Caco-2 (cell line): ENCODE data around the gene KLHL13. TPM values are rescaled to one million over a fixed set of nuclear protein-coding genes. Genes with fewer than 3 reads are reported as not detected.

Source experiments
- BruUV-seq: library from RNA; stranded (reverse); fragments of 400-500 nt; replicated peaks from 2 replicates; lab custom pipeline; 2021; lab: Mats Ljungman, UMichigan
- CTCF ChIA-PET: fragments of 300-600 bp; sonication (Branson Sonifier 250); formaldehyde crosslinking; loops from one replicate; lab custom pipeline; 2022; ENCODE audit warnings: antibody characterized with exemption; lab: Charles Lee
- POLR2A ChIA-PET: fragments of 300-600 bp; sonication (Branson Sonifier 250); formaldehyde crosslinking; loops from one replicate; lab custom pipeline; 2022; ENCODE audit warnings: antibody characterized with exemption; lab: Charles Lee
- DNase-seq, 2 experiments: peaks; one replicate each; pipeline versions ENCODE4 v3.0.0 to v3.0.0-alpha.2; 2020 to 2022
- H3K27me3 ChIP-seq: replicated peaks from 2 replicates; pipeline ENCODE4 v1.6.0; 2011; ENCODE audit warnings: low read length; ENCODE audit not compliant: control insufficient read depth, insufficient read depth
- H3K36me3 ChIP-seq: 2 replicates; pipeline ENCODE4 v1.5.1; 2011; ENCODE audit warnings: low read length; ENCODE audit not compliant: control insufficient read depth, insufficient read depth
- H3K4me1 ChIP-seq: fragments of 250-450 bp; sonication (Bioruptor Pico); 2 replicates; pipeline ENCODE4 v1.5.1; 2020; ENCODE audit warnings: mild to moderate bottlenecking
- H3K4me3 ChIP-seq: 2 replicates; pipeline ENCODE4 v1.5.1; 2011; ENCODE audit warnings: low read depth, mild to moderate bottlenecking, control low read depth, low read length
- H3K9me3 ChIP-seq: fragments of 250-450 bp; sonication (Bioruptor Pico); 2 replicates; pipeline ENCODE4 v1.5.1; 2020; ENCODE audit warnings: mild to moderate bottlenecking, moderate library complexity
- H3K27ac Mint-ChIP-seq: one replicate; pipeline ENCODE4 v1.8.0; 2022; ENCODE audit warnings: mixed read lengths; ENCODE audit not compliant: unreplicated experiment
- H3K27me3 Mint-ChIP-seq: one replicate; pipeline ENCODE4 v1.8.0; 2022; ENCODE audit warnings: mixed read lengths; ENCODE audit not compliant: insufficient read depth, unreplicated experiment
- H3K36me3 Mint-ChIP-seq: one replicate; pipeline ENCODE4 v1.8.0; 2022; ENCODE audit warnings: mild to moderate bottlenecking, mixed read lengths; ENCODE audit not compliant: insufficient read depth, unreplicated experiment
- H3K4me1 Mint-ChIP-seq: one replicate; pipeline ENCODE4 v1.8.0; 2022; ENCODE audit warnings: low read depth, mixed read lengths; ENCODE audit not compliant: unreplicated experiment
- H3K4me3 Mint-ChIP-seq: one replicate; pipeline ENCODE4 v1.8.0; 2022; ENCODE audit warnings: mild to moderate bottlenecking, moderate library complexity, mixed read lengths; ENCODE audit not compliant: unreplicated experiment
- H3K9me3 Mint-ChIP-seq: one replicate; pipeline ENCODE4 v1.8.0; 2022; ENCODE audit warnings: mixed read lengths; ENCODE audit not compliant: unreplicated experiment
- intact Hi-C: fragments of 100-400 bp; cut with micrococcal nuclease; formaldehyde crosslinking; loops from one replicate; pipeline ENCODE4 v1.10.0; 2022; ENCODE audit not compliant: unreplicated experiment
- total RNA-seq: library from RNA; stranded (reverse); gene quantifications from 2 replicates; pipeline ENCODE4 v1.2.3, GENCODE V29; 2022
- TF ChIP-seq, protein P1 (sequence below), 2 experiments: fragments of 200-600 bp in 1 of 2; IDR thresholded peaks; 1 replicate in 1 of 2; 2 replicates in 1 of 2; pipeline versions ENCODE4 v1.5.1 to v1.8.0; 2011 to 2022; ENCODE audit warnings: antibody characterized with exemption in 1 of 2, control low read depth in 1 of 2, inconsistent platforms in 1 of 2, low read depth in 1 of 2, low read length in 1 of 2, mild to moderate bottlenecking in 1 of 2, moderate library complexity in 1 of 2; ENCODE audit not compliant: insufficient read depth in 1 of 2, severe bottlenecking in 1 of 2, unreplicated experiment in 1 of 2

The KLHL13 gene
- total RNA-seq, 1 experiment from 2014 or later = 9.1 TPM

DNA sequence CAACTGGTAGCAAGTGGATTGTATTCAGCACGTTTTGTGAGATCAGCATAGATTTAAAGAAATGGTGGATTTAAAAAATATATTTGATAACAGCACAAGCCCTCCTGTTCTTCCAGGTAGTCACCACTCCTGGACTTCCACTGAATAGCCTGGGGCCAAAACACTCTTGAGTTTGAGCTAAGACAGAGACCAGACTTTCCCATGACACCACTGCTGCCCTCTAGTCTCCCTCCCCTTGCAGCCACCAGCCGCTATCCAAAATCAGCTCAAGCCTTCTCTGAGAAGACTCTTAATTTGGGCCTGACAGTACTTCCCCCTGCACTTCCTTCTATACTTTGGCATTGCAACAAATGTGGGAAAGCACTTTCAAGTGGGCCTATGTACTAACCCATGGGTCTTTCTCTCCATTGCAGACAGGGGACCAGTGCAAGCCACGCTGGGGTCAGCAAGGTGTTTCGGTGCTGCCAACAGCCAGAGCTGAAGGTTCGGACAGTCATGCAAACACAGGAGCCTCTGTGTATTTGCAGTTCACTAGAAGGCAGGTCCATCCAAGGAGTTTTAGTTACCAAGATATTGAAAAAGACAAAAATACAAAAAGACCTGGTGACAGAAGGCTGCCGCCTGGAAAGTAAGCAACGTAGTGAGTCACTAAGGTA lies 40.5 kb upstream of the KLHL13 start:
- intact Hi-C loops = loop anchor here (2.0 kb wide), 2 partner anchors 14 to 40 kb away; partner anchors contain the start of gene KLHL13
- peak overlapping the region; percentile 84 for H3K27ac Mint-ChIP-seq
- TF ChIP-seq, protein P1, sequence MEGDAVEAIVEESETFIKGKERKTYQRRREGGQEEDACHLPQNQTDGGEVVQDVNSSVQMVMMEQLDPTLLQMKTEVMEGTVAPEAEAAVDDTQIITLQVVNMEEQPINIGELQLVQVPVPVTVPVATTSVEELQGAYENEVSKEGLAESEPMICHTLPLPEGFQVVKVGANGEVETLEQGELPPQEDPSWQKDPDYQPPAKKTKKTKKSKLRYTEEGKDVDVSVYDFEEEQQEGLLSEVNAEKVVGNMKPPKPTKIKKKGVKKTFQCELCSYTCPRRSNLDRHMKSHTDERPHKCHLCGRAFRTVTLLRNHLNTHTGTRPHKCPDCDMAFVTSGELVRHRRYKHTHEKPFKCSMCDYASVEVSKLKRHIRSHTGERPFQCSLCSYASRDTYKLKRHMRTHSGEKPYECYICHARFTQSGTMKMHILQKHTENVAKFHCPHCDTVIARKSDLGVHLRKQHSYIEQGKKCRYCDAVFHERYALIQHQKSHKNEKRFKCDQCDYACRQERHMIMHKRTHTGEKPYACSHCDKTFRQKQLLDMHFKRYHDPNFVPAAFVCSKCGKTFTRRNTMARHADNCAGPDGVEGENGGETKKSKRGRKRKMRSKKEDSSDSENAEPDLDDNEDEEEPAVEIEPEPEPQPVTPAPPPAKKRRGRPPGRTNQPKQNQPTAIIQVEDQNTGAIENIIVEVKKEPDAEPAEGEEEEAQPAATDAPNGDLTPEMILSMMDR (IDR thresholded peaks at IDR 0.05; ENCODE audit: insufficient read depth in 1 of 2, low read depth in 1 of 2, low read length in 1 of 2, severe bottlenecking in 1 of 2, unreplicated experiment in 1 of 2) = no peak
- H3K27me3 Mint-ChIP-seq = no peaks in the 10 kb centered on the region
- H3K9me3 ChIP-seq = no peaks in the 10 kb centered on the region
- H3K9me3 Mint-ChIP-seq = no peaks in the 10 kb centered on the region
- BruUV-seq = no TSS peak
- peaks cover 19% of the 10 kb centered on the region for H3K4me1 ChIP-seq
- H3K27me3 ChIP-seq = no peaks in the 10 kb centered on the region
- no peaks in the 10 kb centered on the region for H3K36me3 Mint-ChIP-seq
- no peak overlapping the region for H3K4me3 ChIP-seq
- H3K4me3 Mint-ChIP-seq = no peak overlapping the region
- POLR2A ChIA-PET = no interaction called here
- CTCF ChIA-PET = no interaction called here
- H3K4me1 Mint-ChIP-seq = peaks cover 14% of the 10 kb centered on the region
- H3K36me3 ChIP-seq = no peaks in the 10 kb centered on the region
- DNase-seq = peak in 1 of 2 experiments; percentile 32

DNA sequence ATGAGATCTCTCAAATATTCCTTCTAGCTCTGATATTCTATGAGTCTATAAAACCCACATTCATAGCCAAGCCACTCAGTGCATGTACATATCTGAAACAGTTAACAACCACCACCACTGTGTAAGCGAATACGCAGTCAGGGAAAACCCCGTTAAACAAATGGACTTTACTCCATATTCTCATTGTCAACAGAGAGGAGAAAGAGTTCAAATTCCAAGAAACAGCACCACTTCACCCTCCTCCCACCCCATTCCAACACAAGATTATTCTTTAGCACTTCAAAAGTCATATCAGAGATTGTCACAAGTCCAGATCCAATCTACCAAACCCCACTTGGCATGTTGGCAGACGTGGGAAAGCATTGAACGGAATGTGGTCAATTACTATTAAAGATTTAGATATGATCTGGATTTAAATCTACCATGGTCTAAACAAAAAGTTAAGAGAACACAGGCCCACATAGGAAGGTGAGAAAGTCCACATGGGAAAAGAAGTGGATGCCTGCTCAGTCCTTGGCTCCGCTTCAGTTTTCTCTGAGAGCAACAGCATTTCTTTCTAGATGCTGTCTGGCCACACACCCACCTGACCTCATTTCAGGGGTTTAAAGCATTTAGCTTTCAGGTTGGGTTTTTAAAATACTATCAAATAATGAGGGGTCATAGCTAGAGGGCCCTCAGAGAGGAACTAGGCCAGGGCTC lies 39.8 kb upstream of the KLHL13 start:
- no peak overlapping the region for H3K4me3 ChIP-seq
- TF ChIP-seq, protein P1 (IDR thresholded peaks at IDR 0.05; ENCODE audit: insufficient read depth in 1 of 2, low read depth in 1 of 2, low read length in 1 of 2, severe bottlenecking in 1 of 2, unreplicated experiment in 1 of 2) = no peak
- DNase-seq = peak; percentile 37 to 39
- Mint-ChIP-seq H3K4me1 (peaks cover 14% of the 10 kb centered on the region), H3K36me3 (no peaks in the 10 kb centered on the region), H3K9me3 (no peaks in the 10 kb centered on the region), H3K27ac (peak overlapping the region; percentile 84), H3K27me3 (no peaks in the 10 kb centered on the region), H3K4me3 (peak overlapping the region; percentile 22)
- H3K36me3 ChIP-seq = no peaks in the 10 kb centered on the region
- intact Hi-C loops = loop anchor here (2.0 kb wide), 2 partner anchors 14 to 40 kb away; partner anchors contain the start of gene KLHL13
- ChIA-PET POLR2A (no interaction called here), CTCF (no interaction called here)
- no TSS peak for BruUV-seq
- peaks cover 19% of the 10 kb centered on the region for H3K4me1 ChIP-seq
- no peaks in the 10 kb centered on the region for H3K9me3 ChIP-seq
- no peaks in the 10 kb centered on the region for H3K27me3 ChIP-seq

DNA sequence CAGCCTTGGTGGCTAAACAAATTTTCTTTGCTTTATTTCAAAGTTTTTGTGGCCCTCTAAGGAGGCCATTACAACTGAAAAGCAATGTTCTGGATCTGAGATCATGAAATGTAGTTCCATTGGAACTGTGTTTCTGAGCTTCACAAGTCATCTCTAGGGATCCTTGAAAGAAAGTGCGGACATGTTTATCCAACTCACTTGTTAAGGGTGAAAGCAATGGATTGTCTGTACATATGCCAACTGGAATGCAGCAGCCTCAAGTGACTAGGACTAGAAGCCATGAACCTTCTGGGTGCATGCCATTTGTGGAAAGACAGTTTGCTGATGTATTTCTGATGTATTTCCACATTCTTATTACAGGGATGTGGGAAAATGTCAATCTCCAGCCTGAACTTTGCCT lies 36.7 kb upstream of the KLHL13 start:
- TF ChIP-seq, protein P1 (IDR thresholded peaks at IDR 0.05; ENCODE audit: insufficient read depth in 1 of 2, low read depth in 1 of 2, low read length in 1 of 2, severe bottlenecking in 1 of 2, unreplicated experiment in 1 of 2) = no peak
- H3K4me3 Mint-ChIP-seq = no peak overlapping the region
- Histone ChIP-seq H3K4me3 (no peak overlapping the region), H3K4me1 (peaks cover 19% of the 10 kb centered on the region), H3K36me3 (no peaks in the 10 kb centered on the region), H3K9me3 (no peaks in the 10 kb centered on the region), H3K27me3 (no peaks in the 10 kb centered on the region)
- no peaks in the 10 kb centered on the region for H3K36me3 Mint-ChIP-seq
- no peak for DNase-seq
- H3K4me1 Mint-ChIP-seq = peaks cover 14% of the 10 kb centered on the region
- H3K27ac Mint-ChIP-seq = no peak overlapping the region
- no peaks in the 10 kb centered on the region for H3K27me3 Mint-ChIP-seq
- ChIA-PET CTCF (no interaction called here), POLR2A (no interaction called here)
- BruUV-seq = no TSS peak
- no peaks in the 10 kb centered on the region for H3K9me3 Mint-ChIP-seq
- intact Hi-C loops = no loop called here
